Nephron progenitor cell (in vitro differentiated cells): ENCODE results near the gene TRABD2B.

Experiments used
- DNase-seq: peaks from one replicate; pipeline ENCODE4 v3.0.0; 2021
- H3K27ac Mint-ChIP-seq: 2 replicates; pipeline ENCODE4 v1.8.0; 2021; ENCODE audit warnings: mild to moderate bottlenecking, moderate library complexity, mixed read lengths
- H3K27me3 Mint-ChIP-seq: 2 replicates; pipeline ENCODE4 v1.8.0; 2021; ENCODE audit warnings: mild to moderate bottlenecking, low read depth, mixed read lengths; ENCODE audit not compliant: poor library complexity
- H3K36me3 Mint-ChIP-seq: 2 replicates; pipeline ENCODE4 v1.8.0; 2021; ENCODE audit warnings: low read depth, mixed read lengths
- H3K4me1 Mint-ChIP-seq: 2 replicates; pipeline ENCODE4 v1.8.0; 2021; ENCODE audit warnings: mixed read lengths
- H3K4me3 Mint-ChIP-seq: 2 replicates; pipeline ENCODE4 v1.8.0; 2021; ENCODE audit warnings: mild to moderate bottlenecking, moderate library complexity, mixed read lengths
- H3K9me3 Mint-ChIP-seq: 2 replicates; pipeline ENCODE4 v1.8.0; 2021; ENCODE audit warnings: mild to moderate bottlenecking, moderate library complexity, mixed read lengths
- CTCF ChIP-seq: fragments of 200-600 bp; sonication (generic); IDR thresholded peaks from 2 replicates; pipeline ENCODE4 v1.5.0; 2021; ENCODE audit warnings: antibody characterized with exemption

Gene TRABD2B

GRCh38 chr1:47711184-47711847 lies 285.9 kb downstream of the TRABD2B start:
- Mint-ChIP-seq H3K9me3 (no peaks in the 10 kb centered on the region), H3K36me3 (no peaks in the 10 kb centered on the region), H3K27ac (no peak overlapping the region), H3K4me3 (no peak overlapping the region), H3K27me3 (peaks cover 75% of the 10 kb centered on the region), H3K4me1 (peaks cover 66% of the 10 kb centered on the region)
- DNase-seq: no peak
- no peak for TF ChIP-seq CTCF
